GM19193 (cell line): ENCODE data around the gene PRKAB1.

Experiments used
- POLR2A ChIP-seq: IDR thresholded peaks from 4 replicates; pipeline ENCODE4 v1.6.1; 2011; ENCODE audit not compliant: insufficient read depth, insufficient read length; ENCODE audit errors: extremely low read depth

Gene PRKAB1

GRCh38 chr12:119718141-119718540 is 50.2 kb downstream of the PRKAB1 start:
- TF ChIP-seq POLR2A = no peak

- no peak for TF ChIP-seq POLR2A
Observed at GRCh38 chr12:119720349-119720748, 52.4 kb downstream of the PRKAB1 start.

DNA sequence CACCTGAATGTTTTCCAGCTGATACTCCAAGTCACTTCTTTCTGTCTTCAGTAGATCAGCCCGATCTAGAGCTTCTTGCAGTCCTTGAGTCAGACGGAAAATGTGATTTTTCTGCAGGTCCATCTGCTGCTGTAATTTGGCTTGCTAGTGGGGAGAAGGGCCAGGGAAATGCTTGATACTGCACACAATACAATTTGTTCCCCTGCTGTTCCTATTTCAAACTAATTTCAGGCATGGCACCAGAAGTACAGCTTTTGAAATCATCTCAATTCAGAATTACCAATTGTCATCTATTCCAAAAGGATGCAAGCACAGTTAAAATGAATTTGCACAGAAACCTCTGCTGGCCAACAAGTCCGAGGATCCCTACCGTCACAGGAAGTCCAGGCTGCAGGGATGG is 53.4 kb downstream of the PRKAB1 start:
- TF ChIP-seq POLR2A = no peak

DNA sequence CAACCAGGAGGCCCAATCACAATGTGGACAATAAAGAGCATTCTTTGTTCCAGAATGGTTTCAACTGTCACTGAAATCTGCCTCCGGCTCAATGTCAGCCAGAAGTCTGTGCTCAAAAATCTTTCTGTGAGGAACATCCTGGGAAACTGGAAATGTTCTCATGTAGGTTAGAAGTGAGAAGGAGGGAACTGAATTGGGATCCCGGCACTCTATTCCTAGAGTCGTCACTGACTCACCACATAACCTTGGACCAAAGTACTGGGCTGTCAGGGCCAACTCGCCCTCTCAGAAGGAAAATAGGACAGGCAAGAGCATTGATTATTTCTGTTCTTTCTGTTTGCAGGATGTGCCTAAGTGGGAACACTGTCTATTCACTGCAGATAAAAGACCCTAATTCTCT is 57.6 kb downstream of the PRKAB1 start:
- no peak for TF ChIP-seq POLR2A

DNA sequence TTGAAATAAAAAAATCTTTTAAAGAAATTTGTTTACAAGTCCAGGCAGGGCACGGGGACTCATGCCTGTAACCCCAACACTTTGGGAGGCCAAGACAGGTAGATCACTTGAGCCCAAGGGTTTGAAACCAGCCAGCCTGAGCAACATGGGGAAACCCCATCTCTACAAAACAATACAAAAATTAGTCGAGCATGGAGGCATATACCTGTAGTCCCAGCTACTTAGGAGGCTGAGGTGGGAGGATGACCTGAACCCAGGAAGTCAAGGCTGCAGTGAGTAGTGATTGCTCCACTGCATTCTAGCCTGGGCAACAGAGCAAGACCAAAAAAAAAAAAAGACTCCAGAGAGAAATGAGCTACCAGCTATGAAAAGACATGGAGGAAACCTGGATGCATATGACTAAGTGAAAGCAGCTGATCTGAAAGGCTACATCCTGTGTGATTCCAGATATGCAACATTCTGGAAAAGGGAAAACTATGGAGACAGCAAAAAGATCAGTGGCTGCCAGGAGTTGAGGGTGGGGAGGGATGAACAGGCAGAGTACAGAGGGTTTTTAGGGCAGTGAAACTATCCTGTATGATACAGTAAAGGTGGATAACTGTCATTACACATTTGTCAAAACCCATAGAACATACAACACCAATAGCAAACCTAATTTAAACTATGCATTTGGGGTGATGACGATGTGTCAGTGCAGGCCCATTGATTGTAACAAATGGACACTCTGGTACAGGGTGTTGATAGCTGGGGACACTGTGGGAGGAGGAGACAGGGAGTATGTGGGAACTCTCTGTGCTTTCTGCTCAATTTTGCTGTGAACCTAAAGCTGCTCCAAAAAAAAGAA is 59.9 kb downstream of the PRKAB1 start:
- TF ChIP-seq POLR2A = no peak

GRCh38 chr12:119728444-119728745 is 60.5 kb downstream of the PRKAB1 start:
- TF ChIP-seq POLR2A = no peak

DNA sequence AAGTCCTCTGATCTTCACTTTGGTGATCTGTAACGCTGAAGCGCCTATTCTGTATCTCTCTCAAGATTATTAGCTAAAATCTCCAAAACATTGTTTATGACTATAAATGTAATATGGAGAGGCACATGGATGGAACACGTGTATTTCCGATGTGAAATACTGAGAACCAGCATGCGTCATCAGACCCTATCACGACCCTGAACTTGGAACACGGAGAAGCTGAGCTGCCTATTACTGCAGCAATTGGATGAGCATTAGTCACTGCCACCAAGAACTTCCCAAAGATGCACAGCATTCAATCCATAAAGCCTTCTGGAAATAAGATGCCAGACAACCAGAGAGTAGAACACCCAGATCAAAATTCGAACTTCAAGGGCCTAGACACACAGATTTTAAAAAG is 61.9 kb downstream of the PRKAB1 start:
- no peak for TF ChIP-seq POLR2A

GRCh38 chr12:119730381-119730780 is 62.4 kb downstream of the PRKAB1 start:
- no peak for TF ChIP-seq POLR2A
